Suppressor macrophage treated with lipopolysaccharide for 1 hour (primary cell): ENCODE measurements around the gene ACTR10.

ENCODE experiments used
- DNase-seq, 3 donors: peaks; one replicate each; pipeline ENCODE4 v3.0.0-alpha.2; 2020 to 2022

ACTR10 gene

DNA sequence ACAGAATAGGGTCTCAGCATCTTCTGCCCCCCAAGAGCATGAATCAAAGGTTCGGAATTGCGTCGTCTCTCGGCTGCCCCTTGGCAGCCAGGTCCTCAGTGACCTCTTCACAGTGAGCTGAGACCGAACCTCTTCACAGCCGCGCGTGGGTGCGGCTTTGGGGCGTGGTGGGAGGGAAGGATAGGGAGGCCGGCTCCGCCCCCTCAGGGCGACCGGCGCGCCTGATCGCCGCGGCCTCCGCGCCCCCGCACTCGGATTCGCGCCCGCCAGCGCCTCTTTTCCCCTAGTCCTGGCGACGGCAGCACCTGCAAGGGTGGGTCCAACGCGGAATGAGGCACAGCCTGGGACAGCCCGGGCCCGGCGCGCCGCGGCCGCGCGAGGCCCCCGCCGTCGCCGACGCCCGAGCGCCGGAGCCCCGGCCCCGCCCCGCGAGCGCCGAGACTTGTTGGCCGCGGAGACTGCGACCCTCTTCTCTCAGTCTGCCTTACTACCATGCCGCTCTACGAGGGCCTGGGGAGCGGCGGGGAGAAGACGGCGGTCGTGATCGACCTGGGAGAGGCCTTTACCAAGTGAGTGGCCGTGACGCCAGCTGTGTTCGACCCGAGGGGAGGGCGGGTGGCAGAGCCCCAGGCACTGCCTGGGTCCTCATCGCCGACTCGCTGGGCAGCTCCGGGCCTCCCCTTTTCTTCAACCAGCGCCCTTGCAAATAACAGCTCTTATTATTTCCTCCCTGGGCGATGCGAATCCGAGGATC, at the start of gene ACTR10:
TSS of gene ACTR10 (plus strand) at position 424 of the 754 bp plus-strand sequence. CDS start at position 493, 69 bp downstream.
- peak; percentile 88 to 95 (median 94) for DNase-seq

DNA sequence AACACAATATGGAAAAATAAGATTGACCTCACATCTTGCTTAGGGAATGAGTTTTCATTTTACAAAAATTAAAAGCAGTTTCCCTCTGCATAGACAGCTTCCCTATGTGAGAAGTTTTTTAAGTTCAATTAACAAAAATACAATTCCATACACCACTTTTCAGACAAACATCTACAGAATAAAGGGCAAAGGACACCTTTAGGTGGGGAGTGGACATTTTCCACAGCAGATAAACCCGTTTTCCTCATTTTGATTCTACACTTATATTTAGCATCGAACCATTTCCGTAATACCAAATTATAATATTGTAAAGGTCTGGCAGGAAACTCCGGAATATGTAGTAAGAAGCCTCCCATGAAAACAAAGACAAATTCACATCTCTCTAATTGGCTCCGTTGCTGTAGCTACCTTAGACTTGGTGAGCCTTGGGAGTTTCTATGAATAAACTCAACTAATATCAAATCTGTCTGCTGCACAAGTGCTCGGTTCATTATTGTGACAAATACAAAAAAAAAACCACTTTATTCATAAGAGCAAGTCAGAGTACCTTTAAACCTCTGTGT, 49.6 kb upstream of the ACTR10 start:
- DNase-seq: no peak

DNA sequence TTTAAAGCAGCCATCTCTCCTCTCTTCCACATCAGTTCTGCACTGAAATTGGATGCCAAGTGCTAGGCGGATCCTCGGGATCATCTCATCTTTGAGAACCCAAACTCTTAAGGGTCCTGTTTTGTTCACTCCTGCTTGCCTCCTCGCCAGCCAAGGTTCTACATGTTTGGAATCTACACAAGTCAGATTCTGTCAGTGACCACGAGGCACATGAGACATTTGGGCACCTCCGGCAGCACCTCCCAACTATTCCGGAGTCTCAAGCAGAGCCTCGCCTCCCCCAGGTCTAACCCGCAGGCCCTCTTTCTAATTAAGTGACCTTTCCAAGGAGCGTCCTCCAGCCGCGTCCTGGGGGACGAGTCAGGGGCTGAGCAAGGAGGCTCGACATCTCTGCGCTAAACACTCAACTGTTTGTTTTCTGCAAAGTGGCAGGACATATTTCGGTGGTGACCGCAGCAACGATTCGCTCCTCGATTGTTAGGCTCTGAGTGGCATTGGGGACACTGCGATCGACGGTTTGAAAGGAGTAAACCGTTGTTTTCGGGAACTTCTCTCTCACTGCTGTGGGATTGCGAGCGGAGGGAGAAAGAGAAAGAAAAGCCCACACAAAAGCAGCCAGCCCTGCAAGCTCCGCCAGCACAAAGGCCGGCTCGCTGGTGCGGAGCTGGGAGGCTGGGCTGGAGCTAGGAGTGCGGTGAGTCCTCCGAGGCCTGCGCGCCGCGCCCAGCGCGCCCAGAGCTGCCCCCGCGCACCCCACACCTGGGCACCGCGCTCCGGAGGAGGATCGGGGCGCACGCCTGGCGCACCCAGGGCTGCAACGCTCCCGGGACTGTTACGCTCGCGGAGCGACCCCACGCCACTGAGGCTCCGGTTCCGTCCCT, 48.6 kb upstream of the ACTR10 start:
- peak; percentile 23 to 56 (median 36) for DNase-seq

DNA sequence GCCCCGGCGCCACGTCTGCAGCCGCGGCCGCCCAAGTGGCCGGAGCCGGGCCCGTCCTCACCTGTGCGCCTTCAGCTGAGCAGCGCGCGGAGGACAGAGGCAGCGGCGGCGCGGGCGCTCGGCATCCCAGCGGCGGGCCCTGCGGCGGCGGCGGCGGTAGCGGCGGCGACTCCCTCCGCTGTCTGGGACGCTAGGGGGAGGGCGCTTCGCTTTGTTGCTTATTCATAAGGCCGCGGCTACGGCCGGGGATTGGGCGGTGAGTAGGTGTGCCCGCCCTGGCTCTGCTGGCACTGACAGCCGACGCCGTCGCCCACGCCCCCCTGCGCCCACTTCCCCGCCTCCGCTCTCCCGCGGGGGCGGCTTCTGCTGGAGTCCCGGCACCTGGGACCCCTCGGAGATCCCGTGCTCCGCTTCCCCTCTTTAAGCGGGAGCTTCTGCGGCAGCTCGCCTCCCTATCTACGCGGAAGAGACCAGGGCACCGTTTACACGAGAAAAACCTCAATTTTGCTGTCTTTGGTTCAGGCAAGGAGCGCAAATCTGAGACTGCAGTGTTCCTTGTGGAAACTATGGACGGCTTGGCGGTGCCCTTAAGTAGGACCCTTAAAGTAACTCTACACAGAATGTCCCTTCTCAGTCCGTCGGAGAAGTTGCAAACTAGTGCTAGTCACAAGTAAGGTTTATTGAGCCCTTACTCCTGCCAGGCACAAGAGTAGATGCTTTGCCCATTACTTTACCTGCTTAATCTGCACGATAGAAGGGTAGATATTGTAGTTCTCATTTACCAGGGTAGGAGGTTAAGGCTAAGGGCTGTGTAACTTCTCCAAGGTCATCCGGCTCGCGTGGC, 47.7 kb upstream of the ACTR10 start, which contains the start of gene ARMH4:
TSS of gene ARMH4 (minus strand) at position 200 of the 844 bp plus-strand sequence. CDS start 12,855 bp downstream, outside the sequence.
- DNase-seq: peak; percentile 68 to 85 (median 74)

DNA sequence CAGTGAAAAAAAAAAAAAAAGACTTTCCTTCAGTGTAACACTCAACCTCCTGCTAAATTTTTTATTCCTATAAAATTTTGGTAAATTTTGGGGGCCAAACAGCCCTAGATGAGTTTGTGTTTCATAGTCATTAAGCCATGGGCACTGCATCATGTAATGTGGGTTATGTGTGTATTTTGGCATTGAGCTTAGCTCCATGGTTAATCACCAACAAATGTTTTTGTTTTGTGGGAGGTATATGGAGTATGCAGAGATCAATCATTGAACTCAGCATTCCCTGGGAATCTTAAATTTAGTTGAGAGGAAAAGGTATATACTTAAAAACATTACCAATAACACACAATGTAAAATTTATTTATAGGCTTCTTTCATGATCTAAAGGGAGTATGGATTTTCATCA, 39.4 kb upstream of the ACTR10 start:
- DNase-seq: no peak

DNA sequence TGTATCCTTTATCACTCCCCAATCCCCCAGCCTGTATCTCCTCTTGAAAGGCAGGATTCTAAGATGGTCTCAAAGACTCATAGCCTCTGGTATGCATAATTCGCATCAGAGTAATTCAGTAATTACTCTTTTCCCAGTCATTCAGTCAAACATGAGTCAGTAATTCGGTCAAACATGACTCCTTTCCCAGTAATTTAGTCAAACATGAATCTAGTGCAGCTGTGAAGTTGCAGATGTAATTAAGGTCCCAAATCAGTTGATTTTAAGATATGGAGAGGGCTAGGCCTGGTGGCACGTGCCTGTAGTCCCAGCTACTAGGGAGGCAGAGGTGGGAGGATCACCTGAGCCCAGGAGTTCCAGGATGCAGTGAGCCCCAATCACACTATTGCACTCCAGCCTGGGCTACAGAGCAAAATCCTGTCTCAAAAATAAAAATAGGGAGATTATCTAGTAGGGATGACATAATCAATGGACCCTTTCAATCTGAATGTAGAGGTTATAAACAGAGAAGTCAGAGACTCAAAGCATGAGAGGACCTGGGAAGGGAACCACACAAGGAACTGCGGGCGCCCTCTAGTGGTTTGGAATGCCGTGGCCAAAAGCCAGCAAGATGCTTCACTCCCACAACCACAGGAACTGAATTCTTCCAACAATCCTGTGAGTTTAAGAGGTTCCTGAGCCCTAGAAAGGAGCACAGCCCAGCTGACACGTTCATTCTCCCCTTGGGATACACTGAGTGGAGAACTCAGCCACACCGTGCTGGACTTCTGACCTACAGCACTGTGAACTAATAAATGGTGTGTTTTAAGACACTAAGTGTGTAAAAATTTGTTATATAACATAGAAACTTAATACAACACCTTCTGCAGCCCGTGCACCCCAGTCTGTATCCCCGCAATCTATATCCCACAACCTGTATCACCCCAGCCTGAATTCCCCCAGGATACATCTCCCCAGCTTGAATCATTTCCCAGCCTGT, 33.7 kb upstream of the ACTR10 start:
- DNase-seq: peak; percentile 78 to 94 (median 90)

DNA sequence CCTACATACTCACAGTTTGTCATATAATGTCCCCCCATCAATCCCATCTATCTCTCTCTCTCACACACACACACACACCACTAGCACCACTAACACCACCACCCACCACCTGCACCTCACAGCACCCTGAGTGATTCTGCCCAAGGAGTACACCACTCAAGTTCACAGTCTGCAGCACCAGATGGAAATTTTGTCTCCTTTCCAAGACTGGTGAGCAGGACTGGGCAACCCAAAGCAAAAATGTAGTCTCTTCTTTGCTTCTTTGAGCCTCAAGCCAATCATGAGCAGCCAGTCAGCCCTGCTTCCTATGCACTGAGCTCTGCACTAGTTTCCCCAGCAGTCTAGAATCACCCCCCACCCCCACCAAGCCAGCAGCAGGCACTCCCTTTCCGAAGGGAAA, 32.9 kb upstream of the ACTR10 start:
- DNase-seq: no peak

DNA sequence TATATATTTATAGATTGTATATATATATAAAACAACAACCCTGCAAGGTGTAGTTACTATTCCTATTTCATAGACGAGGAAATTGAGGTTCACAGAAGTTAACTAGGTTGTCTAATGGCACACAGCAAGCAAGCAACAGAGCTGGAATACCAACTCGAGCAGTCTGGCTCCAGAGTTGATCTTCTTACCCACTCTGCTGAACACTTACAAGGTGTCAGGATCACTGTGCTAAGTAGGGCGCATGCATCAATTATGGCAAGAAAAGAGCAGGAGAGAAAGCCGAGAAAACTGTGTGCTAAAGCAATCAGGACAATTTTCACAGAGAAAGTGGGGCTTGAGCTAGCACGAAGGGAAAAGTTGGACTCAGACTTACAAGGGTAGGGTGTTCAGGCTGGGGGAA, 32.1 kb upstream of the ACTR10 start:
- no peak for DNase-seq

DNA sequence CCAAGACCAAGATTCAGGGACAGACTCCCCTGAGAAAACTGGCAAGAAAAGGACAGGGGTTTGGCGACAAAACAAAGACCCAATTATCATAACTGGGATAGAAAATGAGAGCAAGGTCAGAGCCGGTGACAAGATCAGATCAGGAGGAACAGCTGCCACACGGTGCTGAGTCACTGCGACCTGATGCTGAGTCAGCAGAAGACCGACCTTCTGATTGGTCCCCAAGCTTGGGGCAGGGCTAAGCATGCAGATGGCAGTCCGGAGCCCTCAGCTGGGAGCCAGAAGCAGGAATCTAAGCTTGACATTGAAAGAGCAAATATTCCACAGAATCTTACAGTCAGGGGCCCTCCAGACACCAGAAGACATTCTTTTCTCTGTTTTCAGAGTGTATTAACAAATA, 28.9 kb upstream of the ACTR10 start:
- peak; percentile 79 to 81 (median 80) for DNase-seq

DNA sequence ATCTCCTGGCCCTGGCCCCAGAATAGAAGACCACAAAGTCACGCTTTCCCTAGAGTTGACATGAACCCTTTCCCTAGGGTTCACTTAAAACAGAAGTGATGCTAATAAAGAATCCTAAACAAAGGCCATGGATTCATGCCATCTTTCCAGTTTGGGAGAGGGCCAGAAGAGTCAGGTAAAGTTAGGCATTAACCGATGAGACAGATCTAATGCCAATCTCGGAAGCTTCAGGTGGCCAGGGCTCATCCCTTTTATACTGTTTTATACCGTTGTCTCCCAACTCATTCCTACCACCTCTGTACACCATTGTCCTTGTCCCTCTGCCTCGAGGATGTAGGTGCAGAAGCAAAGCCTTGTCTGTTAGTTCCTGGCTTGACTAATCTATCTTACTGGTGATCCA, 22.8 kb upstream of the ACTR10 start:
- no peak for DNase-seq

DNA sequence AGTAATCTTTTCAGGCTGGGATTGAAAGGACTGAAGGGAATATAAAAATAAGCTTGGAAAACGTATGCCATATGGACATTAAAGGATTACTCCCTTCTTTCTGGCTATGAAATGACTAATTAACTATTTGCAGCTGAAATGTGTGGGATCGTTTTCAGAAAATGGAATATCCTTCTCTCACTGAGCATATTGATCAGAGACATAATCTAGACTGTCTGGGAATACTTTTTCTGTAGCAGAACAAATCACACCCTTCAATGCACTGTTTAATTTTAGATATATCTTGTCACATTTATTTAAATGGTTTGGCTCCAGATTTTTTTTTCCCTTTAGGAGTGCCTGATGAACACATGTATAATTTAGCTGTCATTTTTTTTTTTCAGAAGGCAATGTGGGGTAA, 10.8 kb upstream of the ACTR10 start:
- DNase-seq: no peak

DNA sequence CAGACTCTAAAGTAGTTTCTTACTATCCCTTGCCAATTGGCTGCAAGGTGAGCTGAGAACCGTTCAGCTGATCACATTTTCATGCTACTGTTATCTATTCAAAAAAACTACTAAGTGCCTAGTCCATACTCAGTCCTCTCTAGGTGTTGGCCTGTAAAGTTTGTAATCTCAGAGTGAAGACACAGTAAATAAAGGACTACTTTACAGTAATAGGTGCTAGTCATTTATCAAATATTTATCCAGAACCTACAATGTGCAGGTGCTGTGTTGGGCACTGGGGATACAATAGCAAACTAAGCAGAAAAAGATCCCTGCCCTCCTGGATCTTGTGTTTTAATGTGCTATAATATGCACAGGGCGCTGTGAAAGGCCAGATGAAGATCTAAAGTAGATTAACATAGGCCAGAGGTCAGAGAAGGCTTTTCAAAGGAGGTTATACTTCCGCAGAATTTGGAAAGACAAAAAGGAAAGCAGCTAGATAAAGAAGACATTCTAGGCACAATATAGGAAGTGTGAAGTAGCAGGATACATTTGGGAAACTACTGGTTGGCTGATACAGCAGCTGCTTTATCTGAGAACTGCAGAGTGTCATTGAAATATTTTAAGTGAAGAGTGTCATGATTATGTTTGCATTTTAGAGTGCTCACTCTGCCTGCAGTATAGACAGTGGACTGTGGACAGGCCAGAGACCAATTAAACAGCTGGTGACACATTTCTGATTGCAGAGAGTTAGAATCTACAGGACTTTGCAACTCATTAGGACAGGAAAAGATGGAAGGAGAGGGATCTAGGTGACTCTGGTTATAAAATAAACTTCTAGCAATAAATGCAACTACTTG, 8.0 kb upstream of the ACTR10 start:
- DNase-seq: no peak

DNA sequence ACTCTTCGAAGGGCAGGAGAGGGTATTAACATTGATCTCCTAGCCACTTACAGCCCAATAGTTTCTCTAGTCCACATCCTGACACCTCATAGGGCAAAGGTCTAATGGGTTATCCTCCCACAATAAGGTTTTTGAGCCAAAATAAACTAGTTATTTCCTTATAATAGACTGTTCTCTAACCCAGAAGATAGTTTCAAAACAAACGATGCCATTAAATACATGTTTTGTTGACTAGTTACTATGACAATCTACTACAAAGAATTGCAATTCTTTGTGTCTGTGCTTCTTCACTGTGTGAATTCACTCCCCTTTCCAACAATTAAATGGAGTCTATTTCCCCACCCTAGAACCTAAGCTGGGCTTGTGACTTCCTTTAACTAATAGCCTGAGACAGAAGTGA, 6.4 kb upstream of the ACTR10 start:
- no peak for DNase-seq

DNA sequence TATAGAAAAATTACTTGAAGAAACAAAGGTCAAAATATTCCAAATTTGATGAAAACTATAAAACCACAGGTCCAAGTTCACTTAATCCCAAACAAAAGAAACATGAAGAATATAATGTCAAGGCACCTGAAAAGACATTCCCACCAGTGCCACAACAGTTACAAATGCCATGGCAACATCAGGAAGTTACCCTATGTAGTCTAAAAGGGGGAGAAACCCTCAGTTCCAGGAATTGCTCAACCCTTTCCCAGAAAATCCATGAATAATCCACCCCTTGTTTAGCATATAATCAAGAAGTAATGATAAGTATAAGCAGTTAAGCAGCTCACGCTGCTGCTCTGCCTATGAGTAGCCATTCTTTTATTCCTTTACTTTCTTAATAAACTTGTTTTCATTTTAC, 3.8 kb upstream of the ACTR10 start:
- peak in 1 of 3 donors; percentile 21 for DNase-seq

DNA sequence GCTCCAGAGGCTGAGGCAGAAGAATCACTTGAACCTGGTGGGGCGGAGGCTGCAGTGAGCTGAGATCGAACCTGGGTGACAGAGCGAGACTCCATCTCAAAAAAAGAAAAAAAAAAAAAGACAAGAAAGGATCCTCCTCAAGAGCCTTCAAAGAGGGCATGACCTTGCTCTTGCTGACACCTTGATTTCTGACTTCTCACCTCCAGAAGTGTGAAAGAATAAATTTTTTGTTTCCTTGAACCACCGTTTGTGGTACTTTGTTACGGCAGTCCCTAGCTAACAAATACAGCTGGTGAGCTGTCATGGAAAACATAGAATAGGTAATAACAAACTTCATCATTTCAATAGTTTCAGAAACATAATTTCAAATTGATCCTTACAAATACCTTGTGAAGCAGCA, 1.9 kb upstream of the ACTR10 start:
- DNase-seq: no peak

DNA sequence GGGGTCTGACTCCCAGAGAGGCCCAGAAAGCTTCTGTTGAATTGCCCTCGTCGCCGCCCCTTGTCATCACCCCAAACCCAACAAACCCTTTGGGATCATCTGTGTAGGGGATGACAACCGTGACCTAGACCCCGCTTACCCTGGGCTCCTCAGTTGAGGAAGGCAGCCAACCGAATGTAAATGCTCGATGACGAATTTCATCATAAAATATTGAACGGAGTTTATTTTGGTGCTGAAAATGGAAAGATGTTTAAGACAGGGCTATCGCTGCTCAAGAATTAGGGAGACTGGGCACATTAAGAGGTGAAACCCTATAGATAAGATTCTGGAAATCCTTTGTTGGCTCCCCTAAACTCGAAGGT, 512 bp downstream of the ACTR10 start:
- DNase-seq: no peak

DNA sequence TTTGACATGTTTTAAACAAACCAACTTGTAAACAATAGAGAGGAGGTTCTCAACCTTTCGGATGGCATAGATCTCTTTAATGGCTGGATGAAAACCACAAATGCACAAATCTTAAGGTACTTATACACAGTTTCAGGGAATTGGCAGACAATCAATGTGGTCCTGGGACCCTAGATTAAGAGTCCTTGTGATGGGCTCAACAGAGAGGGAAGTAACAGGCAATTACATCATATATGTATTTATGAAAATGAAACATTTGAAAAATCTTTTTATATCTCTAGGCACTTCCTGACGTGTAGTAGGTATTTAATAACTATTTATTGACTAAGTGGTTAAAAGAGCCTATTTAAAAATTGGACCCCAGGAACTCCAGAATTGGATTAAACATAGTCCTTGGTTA, 897 bp downstream of the ACTR10 start:
- DNase-seq: peak; percentile 21 to 56 (median 30)

DNA sequence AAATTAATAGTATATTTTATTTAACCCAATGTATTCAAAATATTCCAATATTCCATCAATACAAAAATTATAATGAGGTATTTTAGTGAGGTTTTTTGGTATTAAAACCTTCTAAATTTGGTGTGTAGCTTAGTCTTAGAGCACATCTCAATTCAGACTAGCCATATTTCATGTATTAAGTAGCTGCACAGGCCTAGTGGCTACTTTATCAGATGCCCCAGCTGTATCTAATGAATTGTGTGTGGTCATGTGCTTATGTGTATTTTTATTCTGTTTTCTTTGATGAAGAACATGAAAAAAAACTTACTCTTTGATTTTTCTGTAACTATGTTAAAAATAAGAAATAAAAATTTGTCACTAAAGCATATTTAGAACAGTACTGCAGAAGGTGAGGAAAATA, 13.2 kb downstream of the ACTR10 start:
- DNase-seq: no peak

DNA sequence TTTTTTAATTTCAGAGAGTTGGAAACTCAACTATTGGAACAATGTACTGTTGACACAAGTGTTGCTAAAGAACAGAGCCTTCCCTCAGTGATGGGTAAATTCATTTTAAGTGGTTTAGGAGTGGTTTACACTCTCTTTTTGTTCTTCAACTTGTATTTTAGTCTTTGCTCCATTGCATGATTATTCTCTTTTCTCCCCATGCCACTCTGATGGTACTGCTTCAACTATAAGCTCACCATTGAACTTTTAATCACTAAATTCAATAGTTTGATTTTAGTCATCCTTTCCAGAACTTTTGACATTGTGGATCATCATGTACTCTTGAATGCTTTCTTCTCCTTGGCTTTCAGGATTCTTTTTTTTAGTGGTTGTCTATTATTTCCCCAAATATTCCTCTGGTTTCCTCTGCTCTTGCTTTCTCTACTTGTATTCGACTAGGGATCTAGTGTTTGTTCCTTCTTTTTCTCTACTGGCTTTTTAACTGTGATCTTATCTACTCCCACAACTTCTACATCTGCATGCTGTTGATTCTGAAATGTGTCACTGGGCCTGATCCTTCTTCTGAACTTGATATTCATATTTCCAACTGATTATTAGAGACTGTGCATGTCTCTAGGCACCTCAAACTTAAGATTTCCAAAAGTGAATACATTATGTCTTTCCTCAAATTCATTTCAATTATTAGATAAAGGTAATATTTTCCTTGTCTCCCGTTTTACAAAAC, 15.4 kb downstream of the ACTR10 start:
- no peak for DNase-seq

DNA sequence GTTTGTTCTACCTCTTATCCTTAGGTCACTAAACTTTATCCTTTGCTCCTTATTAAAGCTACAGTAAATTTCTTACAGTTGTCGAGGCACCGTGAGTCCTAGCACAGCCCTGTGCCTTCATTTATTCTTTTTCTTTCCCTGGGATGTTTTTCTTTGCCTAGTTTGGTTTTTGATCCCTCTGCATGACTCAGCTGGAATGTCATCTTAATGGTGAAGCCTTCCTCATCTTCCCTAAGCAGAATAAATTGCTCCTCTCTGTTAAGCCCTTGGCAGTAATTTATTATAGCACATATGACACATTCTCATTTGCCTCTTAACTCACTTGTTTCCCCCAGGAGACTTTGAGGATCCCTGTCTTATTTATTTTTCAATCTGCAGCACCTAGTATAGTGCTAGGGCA, 16.6 kb downstream of the ACTR10 start:
- no peak for DNase-seq
